Esophagus muscularis mucosa (tissue), 4 donors: ENCODE measurements around the gene DNM1. TPM values are rescaled to one million over a fixed set of nuclear protein-coding genes. Genes with fewer than 3 reads are reported as not detected.
A peak's percentile ranks its signal among the peaks of the same experiment; 100 is the strongest.

Source experiments
- DNase-seq: peaks from one replicate; pipeline ENCODE4 v3.0.0-alpha.2; 2017; ENCODE audit errors: extremely low spot score
- H3K27ac ChIP-seq, 4 donors: fragments of 200-600 bp; sonication (generic); replicated peaks in 1 of 4; 1 replicate in 3 of 4; 2 replicates in 1 of 4; pipeline ENCODE4 v1.5.1; 2016 to 2019; ENCODE audit warnings: mild to moderate bottlenecking in 1 of 4
- H3K27me3 ChIP-seq, 4 donors: fragments of 200-600 bp; sonication (generic); one replicate each; pipeline versions ENCODE4 v1.5.1 to v1.6.0; 2016 to 2019
- H3K36me3 ChIP-seq, 4 donors: fragments of 200-600 bp; sonication (generic); one replicate each; pipeline ENCODE4 v1.5.1; 2016 to 2019
- H3K4me1 ChIP-seq, 4 donors: fragments of 200-600 bp; sonication (generic); one replicate each; pipeline ENCODE4 v1.5.1; 2016 to 2019
- H3K4me3 ChIP-seq, 4 donors: fragments of 200-600 bp; sonication (generic); 1 replicate in 2 of 4; 2 replicates in 2 of 4; pipeline ENCODE4 v1.5.1; 2016 to 2019; ENCODE audit warnings: mild to moderate bottlenecking in 4 of 4, moderate library complexity in 1 of 4
- H3K9me3 ChIP-seq, 4 donors: fragments of 200-600 bp; sonication (generic); 1 replicate in 3 of 4; 2 replicates in 1 of 4; pipeline ENCODE4 v1.5.1; 2016 to 2019
- CTCF ChIP-seq, 3 experiments: fragments of 200-600 bp in 2 of 3; fragments of 450-650 bp in 1 of 3; sonication (generic) in 2 of 3; IDR thresholded peaks; one replicate each; pipeline ENCODE4 v1.5.1; 2017 to 2019; ENCODE audit warnings: antibody characterized with exemption in 3 of 3, mild to moderate bottlenecking in 2 of 3, moderate library complexity in 1 of 3
- EP300 ChIP-seq: sonication (generic); formaldehyde crosslinking; IDR thresholded peaks from one replicate; pipeline ENCODE4 v1.6.1; 2017; ENCODE audit warnings: antibody characterized with exemption
- POLR2A ChIP-seq: fragments of 450-650 bp; IDR thresholded peaks from one replicate; pipeline ENCODE4 v1.6.1; 2017; ENCODE audit warnings: antibody characterized with exemption, moderate library complexity, mild to moderate bottlenecking, low read depth
- POLR2AphosphoS5 ChIP-seq, 2 donors: sonication (generic); formaldehyde crosslinking; IDR thresholded peaks; one replicate each; pipeline ENCODE4 v1.6.1; 2017; ENCODE audit warnings: antibody characterized with exemption in 2 of 2
- WGBS: methylation state at CpG from one replicate; pipeline ENCODE4 v1.1.5; 2018; 5-methylcytosine and 5-hydroxymethylcytosine counted together
- intact Hi-C: fragments of 100-400 bp; cut with DNase I; formaldehyde crosslinking; loops from one replicate; pipeline ENCODE4 v1.15.1; 2023
- total RNA-seq, 4 donors: library from RNA; depleted of rRNA; stranded (reverse); fragments of >200 nt; gene quantifications; one replicate each; pipeline versions ENCODE4 v1.1.0 to v1.2.1, GENCODE V29; 2016

DNM1 gene
- total RNA-seq, 4 donors from 2014 or later = 10.9 to 27.0 (median 16.8) TPM

GRCh38 chr9:128208386-128208785, 5.2 kb downstream of the DNM1 start:
- intact Hi-C loops = no loop called here
- no peak for DNase-seq
- WGBS = 96% methylated on average over 7 of the region's 7 CpGs

GRCh38 chr9:128208946-128209669, 5.9 kb downstream of the DNM1 start:
- Histone ChIP-seq H3K27ac (no peak overlapping the region), H3K27me3 (peaks cover 0 to 12% (median 0%) of the 10 kb centered on the region in 4 donors), H3K9me3 (no peaks in the 10 kb centered on the region), H3K4me3 (no peak overlapping the region), H3K4me1 (peaks cover 3 to 29% (median 21%) of the 10 kb centered on the region in 4 donors), H3K36me3 (no peaks in the 10 kb centered on the region)
- no peak for TF ChIP-seq EP300
- TF ChIP-seq POLR2A = no peak
- TF ChIP-seq CTCF (IDR thresholded peaks at IDR 0.05) = no peak
- no peak for TF ChIP-seq POLR2AphosphoS5 (IDR thresholded peaks at IDR 0.05)
- 71% methylated on average over 14 of the region's 15 CpGs for whole genome bisulfite sequencing
- DNase-seq = no peak
- intact Hi-C loops = no loop called here

More at GRCh38 chr9:128208386-128208785, 5.2 kb downstream of the DNM1 start:
- Histone ChIP-seq H3K27me3 (peaks cover 0 to 19% (median 3%) of the 10 kb centered on the region in 4 donors), H3K27ac (no peak overlapping the region), H3K9me3 (no peaks in the 10 kb centered on the region), H3K4me1 (peaks cover 11 to 36% (median 29%) of the 10 kb centered on the region in 4 donors), H3K36me3 (no peaks in the 10 kb centered on the region), H3K4me3 (no peak overlapping the region)
- TF ChIP-seq POLR2AphosphoS5 (IDR thresholded peaks at IDR 0.05) = no peak
- no peak for TF ChIP-seq POLR2A

- H3K27ac ChIP-seq = peak overlapping the region in 1 of 4 donors; percentile 27
- intact Hi-C loops = no loop called here
Observed at GRCh38 chr9:128211186-128211980, 8.2 kb downstream of the DNM1 start.

GRCh38 chr9:128211981-128212281, 8.8 kb downstream of the DNM1 start:
- no peaks in the 10 kb centered on the region for H3K27me3 ChIP-seq
- H3K27ac ChIP-seq = peak overlapping the region in 1 of 4 donors; percentile 27
- DNase-seq = no peak

More at GRCh38 chr9:128211186-128211980, 8.2 kb downstream of the DNM1 start:
- 72% methylated on average over 12 of the region's 12 CpGs for WGBS
- DNase-seq = no peak
- no peak overlapping the region for H3K4me3 ChIP-seq
- H3K9me3 ChIP-seq = no peaks in the 10 kb centered on the region
- H3K4me1 ChIP-seq = peaks cover 0 to 35% (median 25%) of the 10 kb centered on the region in 4 donors
- no peaks in the 10 kb centered on the region for H3K36me3 ChIP-seq
- no peaks in the 10 kb centered on the region for H3K27me3 ChIP-seq
- TF ChIP-seq POLR2AphosphoS5 (IDR thresholded peaks at IDR 0.05) = no peak
- no peak for TF ChIP-seq EP300
- TF ChIP-seq CTCF (IDR thresholded peaks at IDR 0.05) = no peak

More at GRCh38 chr9:128211981-128212281, 8.8 kb downstream of the DNM1 start:
- Histone ChIP-seq H3K9me3 (no peaks in the 10 kb centered on the region), H3K4me1 (peaks cover 5 to 41% (median 28%) of the 10 kb centered on the region in 4 donors), H3K4me3 (no peak overlapping the region), H3K36me3 (no peaks in the 10 kb centered on the region)
- intact Hi-C loops = no loop called here
- TF ChIP-seq POLR2AphosphoS5 (IDR thresholded peaks at IDR 0.05) = no peak
- no peak for TF ChIP-seq CTCF (IDR thresholded peaks at IDR 0.05)
- TF ChIP-seq EP300 = no peak
- no peak for TF ChIP-seq POLR2A
- 86% methylated on average over 1 of the region's 2 CpGs for WGBS
